H9 (cell line): ENCODE data around the gene EED. TPM values are rescaled to one million over a fixed set of nuclear protein-coding genes. Genes with fewer than 3 reads are reported as not detected.

ENCODE experiments used
- DNase-seq: peaks from one replicate; pipeline ENCODE4 v3.0.0-alpha.2; 2017
- H2AFZ ChIP-seq: one replicate; pipeline ENCODE4 v1.6.1; 2013; ENCODE audit warnings: mild to moderate bottlenecking, low read length, control low read depth, moderate library complexity
- H2AK5ac ChIP-seq: 2 replicates; pipeline ENCODE4 v1.6.1; 2013; ENCODE audit warnings: low read length, control low read depth, mixed read lengths; ENCODE audit not compliant: insufficient read length
- H2BK120ac ChIP-seq: one replicate; pipeline ENCODE4 v1.6.1; 2013; ENCODE audit warnings: low read depth, mild to moderate bottlenecking, low read length, control low read depth, inconsistent platforms; ENCODE audit not compliant: poor library complexity, severe bottlenecking
- H2BK12ac ChIP-seq: 2 replicates; pipeline ENCODE4 v1.6.1; 2013; ENCODE audit warnings: low read length, control low read depth, mixed read lengths, low read depth; ENCODE audit not compliant: insufficient read length
- H2BK15ac ChIP-seq: 2 replicates; pipeline ENCODE4 v1.6.1; 2013; ENCODE audit warnings: low read depth, low read length, control low read depth
- H2BK20ac ChIP-seq: one replicate; pipeline ENCODE4 v1.6.1; 2013; ENCODE audit warnings: low read depth, mild to moderate bottlenecking, low read length, control low read depth, inconsistent platforms; ENCODE audit not compliant: poor library complexity, severe bottlenecking
- H2BK5ac ChIP-seq: 2 replicates; pipeline ENCODE4 v1.6.1; 2013; ENCODE audit warnings: low read length, control low read depth, mixed read lengths; ENCODE audit not compliant: insufficient read length
- H3K14ac ChIP-seq: 2 replicates; pipeline ENCODE4 v1.6.1; 2013; ENCODE audit warnings: low read length, control low read depth; ENCODE audit not compliant: insufficient read depth
- H3K18ac ChIP-seq: 2 replicates; pipeline ENCODE4 v1.6.1; 2013; ENCODE audit warnings: low read depth, mild to moderate bottlenecking, mixed read lengths, low read length, control low read depth; ENCODE audit not compliant: insufficient read length
- H3K23ac ChIP-seq: 2 replicates; pipeline ENCODE4 v1.6.1; 2013; ENCODE audit warnings: low read length, control low read depth, mixed read lengths, low read depth; ENCODE audit not compliant: insufficient read length
- H3K23me2 ChIP-seq: 2 replicates; pipeline ENCODE4 v1.6.1; 2013; ENCODE audit warnings: low read depth, mild to moderate bottlenecking, mixed read lengths, low read length, control low read depth; ENCODE audit not compliant: insufficient read length, poor library complexity, severe bottlenecking
- H3K27ac ChIP-seq: 2 replicates; pipeline ENCODE4 v1.5.1; 2013; ENCODE audit warnings: low read length, control low read depth, mixed read lengths, low read depth; ENCODE audit not compliant: insufficient read length
- H3K27me3 ChIP-seq: 2 replicates; pipeline ENCODE4 v1.6.1; 2013; ENCODE audit warnings: low read length, control low read depth, inconsistent platforms; ENCODE audit not compliant: insufficient read depth
- H3K4ac ChIP-seq: 2 replicates; pipeline ENCODE4 v1.6.1; 2013; ENCODE audit warnings: low read depth, mild to moderate bottlenecking, control low read depth, inconsistent platforms, low read length, moderate library complexity
- H3K4me1 ChIP-seq: 2 replicates; pipeline ENCODE4 v1.6.1; 2013; ENCODE audit warnings: low read length, control low read depth, inconsistent platforms; ENCODE audit not compliant: insufficient read depth
- H3K4me2 ChIP-seq: 2 replicates; pipeline ENCODE4 v1.6.1; 2013; ENCODE audit warnings: low read length, control low read depth, mixed read lengths; ENCODE audit not compliant: insufficient read length, insufficient read depth
- H3K56ac ChIP-seq: 2 replicates; pipeline ENCODE4 v1.6.1; 2013; ENCODE audit warnings: low read depth, mild to moderate bottlenecking, mixed read lengths, low read length, control low read depth; ENCODE audit not compliant: insufficient read length
- H3K79me1 ChIP-seq: 2 replicates; pipeline ENCODE4 v1.6.1; 2013; ENCODE audit warnings: low read depth, mild to moderate bottlenecking, moderate library complexity, low read length, control low read depth, inconsistent platforms; ENCODE audit not compliant: insufficient read depth, poor library complexity, severe bottlenecking
- H3K79me2 ChIP-seq: 2 replicates; pipeline ENCODE4 v1.6.1; 2013; ENCODE audit warnings: low read length, control low read depth, inconsistent platforms; ENCODE audit not compliant: insufficient read depth
- H3K9ac ChIP-seq: 2 replicates; pipeline ENCODE4 v1.6.1; 2013; ENCODE audit warnings: low read length, control low read depth, mixed read lengths; ENCODE audit not compliant: insufficient read length; ENCODE audit errors: extremely low read depth
- H3K9me3 ChIP-seq: one replicate; pipeline ENCODE4 v1.6.1; 2013; ENCODE audit warnings: low read depth, low read length, inconsistent platforms; ENCODE audit not compliant: control insufficient read depth
- H3T11ph ChIP-seq: one replicate; pipeline ENCODE4 v1.6.1; 2013; ENCODE audit warnings: mild to moderate bottlenecking, low read length, control low read depth, inconsistent platforms
- H4K20me1 ChIP-seq: one replicate; pipeline ENCODE4 v1.6.1; 2013; ENCODE audit not compliant: control insufficient read depth, insufficient read length, insufficient read depth
- H4K5ac ChIP-seq: 2 replicates; pipeline ENCODE4 v1.6.1; 2013; ENCODE audit warnings: low read depth, mild to moderate bottlenecking, mixed read lengths, low read length, control low read depth; ENCODE audit not compliant: insufficient read length
- H4K8ac ChIP-seq: replicated peaks from 2 replicates; pipeline ENCODE4 v1.6.1; 2013; ENCODE audit warnings: low read length, control low read depth, mixed read lengths, low read depth; ENCODE audit not compliant: insufficient read length
- H4K91ac ChIP-seq: 2 replicates; pipeline ENCODE4 v1.6.1; 2013; ENCODE audit warnings: low read depth, mild to moderate bottlenecking, moderate library complexity, mixed read lengths, low read length, control low read depth; ENCODE audit not compliant: insufficient read length
- H3K27ac Mint-ChIP-seq, 3 experiments: 2 replicates in 2 of 3; 3 replicates in 1 of 3; pipeline ENCODE4 v1.8.0; 2020 to 2021; ENCODE audit warnings: mixed read lengths in 3 of 3, mild to moderate bottlenecking in 1 of 3, moderate library complexity in 1 of 3
- H3K27me3 Mint-ChIP-seq: 2 replicates; pipeline ENCODE4 v1.8.0; 2021; ENCODE audit warnings: low read depth, mild to moderate bottlenecking, moderate library complexity, mixed read lengths
- H3K36me3 Mint-ChIP-seq, 3 experiments: 2 replicates in 2 of 3; 3 replicates in 1 of 3; pipeline ENCODE4 v1.8.0; 2020 to 2021; ENCODE audit warnings: low read depth in 3 of 3, mixed read lengths in 3 of 3; ENCODE audit not compliant: insufficient read depth in 1 of 3
- H3K4me1 Mint-ChIP-seq, 2 experiments: 2 replicates each; pipeline ENCODE4 v1.8.0; 2020; ENCODE audit warnings: mixed read lengths in 2 of 2
- H3K4me3 Mint-ChIP-seq, 2 experiments: 2 replicates in 1 of 2; 3 replicates in 1 of 2; pipeline ENCODE4 v1.8.0; 2020 to 2021; ENCODE audit warnings: mild to moderate bottlenecking in 2 of 2, mixed read lengths in 2 of 2, moderate library complexity in 1 of 2
- H3K9me3 Mint-ChIP-seq, 2 experiments: 2 replicates in 1 of 2; 3 replicates in 1 of 2; pipeline ENCODE4 v1.8.0; 2020; ENCODE audit warnings: mild to moderate bottlenecking in 2 of 2, mixed read lengths in 2 of 2, moderate library complexity in 1 of 2
- WGBS: extraction: QIAGEN DNeasy Blood & Tissue Kit; methylation state at CpG from one replicate; pipeline ENCODE4 v1.1.7; 2013; ENCODE audit warnings: missing lambda C conversion rate, low lambda C conversion rate, mixed read lengths; ENCODE audit not compliant: insufficient read length; ENCODE audit errors: extremely low coverage; 5-methylcytosine and 5-hydroxymethylcytosine counted together
- total RNA-seq: library from RNA; stranded (reverse); gene quantifications from 2 replicates; pipeline ENCODE4 v1.2.1, GENCODE V29; 2021
- TF ChIP-seq, protein P1 (sequence below): fragments of 200-600 bp; sonication (generic); conservative IDR thresholded peaks from 3 replicates; pipeline ENCODE4 v1.8.0; 2021; ENCODE audit warnings: antibody characterized with exemption, mild to moderate bottlenecking

EED gene
- total RNA-seq, 1 experiment from 2014 or later = 34.1 TPM

DNA sequence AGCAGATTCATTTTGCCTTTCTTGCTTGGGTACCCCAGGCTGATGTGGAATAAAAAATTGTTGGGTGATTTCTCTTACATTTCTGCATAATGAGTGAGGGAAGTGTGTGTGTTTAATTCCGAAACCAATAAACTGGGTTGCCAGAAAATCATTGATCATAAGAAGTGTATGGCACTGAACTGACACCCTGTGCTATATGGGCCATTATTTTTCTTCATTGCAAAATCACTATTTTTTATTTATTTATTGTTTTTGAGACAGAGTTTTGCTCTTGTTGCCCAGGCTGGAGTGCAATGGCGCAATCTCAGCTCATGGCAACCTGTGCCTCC is 42.9 kb downstream of the EED start:
- no peak overlapping the region for H3K4me3 Mint-ChIP-seq

More for the DNA sequence above, 42.9 kb downstream of the EED start:
- no peak for DNase-seq
- no peak overlapping the region for H3K4ac ChIP-seq
- H3K9ac ChIP-seq = no peak overlapping the region
- H2BK20ac ChIP-seq = no peak overlapping the region
- no peak overlapping the region for H2AFZ ChIP-seq
- H3K9me3 Mint-ChIP-seq = no peaks in the 10 kb centered on the region
- peaks cover 4 to 7% of the 10 kb centered on the region in 2 experiments; a peak in 2 of 4 replicates for H3K4me1 Mint-ChIP-seq
- peaks cover 0 to 3% (median 0%) of the 10 kb centered on the region in 3 experiments; a peak in 2 of 7 replicates for H3K36me3 Mint-ChIP-seq
- TF ChIP-seq, protein P1, sequence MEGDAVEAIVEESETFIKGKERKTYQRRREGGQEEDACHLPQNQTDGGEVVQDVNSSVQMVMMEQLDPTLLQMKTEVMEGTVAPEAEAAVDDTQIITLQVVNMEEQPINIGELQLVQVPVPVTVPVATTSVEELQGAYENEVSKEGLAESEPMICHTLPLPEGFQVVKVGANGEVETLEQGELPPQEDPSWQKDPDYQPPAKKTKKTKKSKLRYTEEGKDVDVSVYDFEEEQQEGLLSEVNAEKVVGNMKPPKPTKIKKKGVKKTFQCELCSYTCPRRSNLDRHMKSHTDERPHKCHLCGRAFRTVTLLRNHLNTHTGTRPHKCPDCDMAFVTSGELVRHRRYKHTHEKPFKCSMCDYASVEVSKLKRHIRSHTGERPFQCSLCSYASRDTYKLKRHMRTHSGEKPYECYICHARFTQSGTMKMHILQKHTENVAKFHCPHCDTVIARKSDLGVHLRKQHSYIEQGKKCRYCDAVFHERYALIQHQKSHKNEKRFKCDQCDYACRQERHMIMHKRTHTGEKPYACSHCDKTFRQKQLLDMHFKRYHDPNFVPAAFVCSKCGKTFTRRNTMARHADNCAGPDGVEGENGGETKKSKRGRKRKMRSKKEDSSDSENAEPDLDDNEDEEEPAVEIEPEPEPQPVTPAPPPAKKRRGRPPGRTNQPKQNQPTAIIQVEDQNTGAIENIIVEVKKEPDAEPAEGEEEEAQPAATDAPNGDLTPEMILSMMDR = no peak
- no peaks in the 10 kb centered on the region for H3K27me3 Mint-ChIP-seq
- no peaks in the 10 kb centered on the region for H3K4me1 ChIP-seq
- H3T11ph ChIP-seq = no peak overlapping the region
- no peaks in the 10 kb centered on the region for H3K9me3 ChIP-seq
- H2BK5ac ChIP-seq = no peak overlapping the region
- H3K79me1 ChIP-seq = no peaks in the 10 kb centered on the region
- H2BK12ac ChIP-seq = no peak overlapping the region
- H3K27me3 ChIP-seq = no peaks in the 10 kb centered on the region
- no peaks in the 10 kb centered on the region for H3K79me2 ChIP-seq
- H3K14ac ChIP-seq = no peak overlapping the region
- H3K18ac ChIP-seq = no peak overlapping the region
- no peak overlapping the region for H2AK5ac ChIP-seq
- no peak overlapping the region for H2BK15ac ChIP-seq
- no peak overlapping the region for H2BK120ac ChIP-seq
- H4K20me1 ChIP-seq = no peaks in the 10 kb centered on the region
- H4K91ac ChIP-seq = no peak overlapping the region
- H3K27ac ChIP-seq = no peak overlapping the region
- no peak overlapping the region for H3K56ac ChIP-seq
- WGBS = no CpG with 5 or more reads among the region's 2 CpGs
- H3K23me2 ChIP-seq = no peaks in the 10 kb centered on the region
- H3K27ac Mint-ChIP-seq = no peak overlapping the region
- no peak overlapping the region for H4K5ac ChIP-seq
- H3K23ac ChIP-seq = no peak overlapping the region
- H4K8ac ChIP-seq = no peak overlapping the region
- H3K4me2 ChIP-seq = no peak overlapping the region
